Brain pericyte (primary cell): ENCODE data around the gene MAN1B1.

ENCODE experiments used
- DNase-seq: peaks from one replicate; pipeline ENCODE4 v3.0.0-alpha.2; 2012; ENCODE audit warnings: low read depth, low spot score

Gene MAN1B1

DNA sequence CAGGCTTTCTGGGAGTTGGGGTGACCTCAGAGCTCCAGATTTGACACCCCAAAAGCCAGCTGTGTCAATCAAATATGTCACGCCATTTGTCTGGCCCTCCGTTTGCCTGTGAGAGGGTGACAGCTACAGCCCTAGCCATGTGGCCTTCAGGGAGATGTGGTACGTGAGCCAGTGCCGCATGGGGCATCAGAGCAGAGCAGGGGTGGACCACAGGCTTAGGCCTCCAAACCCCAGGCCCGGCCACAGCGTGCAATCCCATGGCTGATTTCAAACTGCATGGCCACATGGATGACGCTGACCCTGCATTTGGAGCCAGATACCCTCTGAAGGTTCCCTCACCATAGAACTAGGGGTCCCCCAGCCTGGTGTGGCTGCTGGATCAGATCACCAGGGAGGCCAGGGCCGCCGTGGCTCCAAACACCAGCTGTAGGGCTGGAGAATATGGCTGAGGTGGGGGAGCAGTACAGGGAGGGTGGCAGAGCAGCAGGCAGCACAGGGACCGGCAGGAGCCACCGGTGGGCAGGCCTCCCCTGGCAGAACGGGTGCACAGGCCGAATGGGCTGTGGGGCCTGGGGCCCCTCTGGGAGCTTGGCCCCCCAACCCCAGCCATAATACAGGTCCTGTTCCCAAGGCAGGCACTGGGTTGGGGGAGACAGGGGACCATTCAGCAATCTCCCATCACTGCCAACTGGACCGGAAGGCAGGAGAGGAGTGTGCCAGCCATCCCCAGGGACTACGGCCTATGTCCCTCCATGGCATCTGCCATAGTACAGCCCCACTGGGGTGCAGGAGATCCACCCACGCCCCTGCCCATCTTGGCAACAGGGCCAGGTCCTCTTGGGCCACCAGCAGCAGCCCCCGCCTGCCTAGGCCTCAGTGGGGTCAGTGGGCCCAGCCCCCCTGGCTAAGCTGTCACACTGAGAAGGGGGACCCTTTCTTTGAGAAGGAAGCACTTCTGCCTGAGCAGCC is 18.0 kb upstream of the MAN1B1 start:
- DNase-seq: no peak

DNA sequence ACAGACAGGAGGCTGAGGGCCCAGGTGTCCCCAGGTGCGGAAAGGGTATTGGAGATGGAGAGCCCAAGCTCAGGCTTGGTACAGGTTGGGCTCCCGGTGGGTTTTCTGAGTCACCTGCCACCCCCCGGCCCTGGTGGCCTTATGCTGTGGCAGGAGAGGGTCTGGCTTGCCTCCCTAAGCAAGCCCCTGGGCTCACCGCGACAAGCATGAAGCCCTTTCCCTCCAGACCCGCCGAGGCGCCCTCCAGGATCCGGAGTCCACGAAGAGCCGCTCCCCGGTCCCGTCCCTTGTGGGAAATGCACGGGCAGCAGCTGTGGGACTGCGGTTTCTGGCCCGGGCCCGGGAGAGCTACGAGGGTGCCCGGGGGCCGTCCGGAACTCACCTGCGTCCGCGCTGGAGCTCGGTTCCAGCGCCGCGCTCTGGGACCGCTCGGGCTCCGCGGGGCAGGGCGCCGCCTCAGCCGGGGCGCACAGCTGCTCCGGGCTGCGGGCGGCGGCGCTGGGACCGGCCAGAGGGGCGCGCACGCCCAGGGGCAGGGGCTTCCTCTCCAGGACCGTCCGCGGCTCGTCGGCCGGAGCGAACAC is 17.2 kb upstream of the MAN1B1 start:
- DNase-seq: no peak

DNA sequence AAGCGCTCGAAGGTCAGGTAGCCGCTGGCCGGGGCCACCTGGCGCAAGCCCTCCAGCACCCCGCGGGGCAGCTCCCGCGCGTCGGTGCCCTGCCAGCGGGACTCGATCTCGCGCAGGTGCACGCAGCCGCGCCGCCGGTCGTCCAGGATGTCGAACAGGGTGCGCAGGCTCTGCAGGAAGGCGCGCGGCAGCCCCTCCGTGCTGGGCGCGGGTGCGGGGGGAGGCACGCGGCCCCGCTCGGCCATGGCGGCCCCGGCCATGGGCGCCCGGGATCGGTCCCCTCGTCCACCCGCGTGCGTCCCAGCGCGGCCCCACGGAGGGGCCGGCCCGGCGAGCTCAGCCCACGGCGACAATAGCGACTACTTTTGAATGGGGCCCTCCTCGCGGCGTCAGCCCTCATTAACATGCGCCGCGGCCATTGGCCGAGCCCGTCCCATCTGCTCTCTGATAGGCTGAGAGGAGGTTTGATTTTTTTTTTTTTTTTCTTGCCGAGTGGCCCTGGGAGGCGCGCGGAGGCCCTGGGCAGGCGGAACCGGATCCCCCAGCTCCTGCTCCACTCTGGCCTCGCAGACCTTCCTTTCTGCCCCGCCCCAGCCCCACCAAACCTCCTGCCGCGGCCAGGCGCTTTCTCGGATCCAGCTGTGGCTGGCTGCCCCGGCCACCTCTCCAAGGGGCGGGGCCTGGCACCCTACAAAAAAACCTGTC is 16.4 kb upstream of the MAN1B1 start, which contains the start of gene SAPCD2:
Gene SAPCD2 (minus strand): TSS at position 357 of the 705 bp plus-strand sequence. CDS start 97 bp downstream, at position 260.
- DNase-seq: no peak

DNA sequence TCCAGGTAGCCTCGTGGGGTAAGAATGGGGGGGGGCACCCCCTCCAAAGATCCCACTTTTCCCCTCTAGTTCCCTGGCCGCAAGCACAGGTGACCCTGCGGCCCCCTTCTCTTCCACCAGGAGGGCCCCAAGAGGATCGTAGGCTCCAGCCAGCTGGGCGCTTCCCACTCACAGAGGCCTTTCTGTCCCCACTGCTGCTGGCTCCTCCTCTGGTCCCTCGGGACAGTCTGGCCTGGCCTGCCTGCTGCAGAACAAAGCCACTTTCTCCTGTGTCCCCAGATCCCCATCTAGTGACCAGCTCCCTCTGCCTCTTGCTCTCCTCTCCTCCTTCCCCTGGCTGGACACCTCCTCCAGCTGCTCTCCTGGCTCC is 15.9 kb upstream of the MAN1B1 start:
- no peak for DNase-seq

DNA sequence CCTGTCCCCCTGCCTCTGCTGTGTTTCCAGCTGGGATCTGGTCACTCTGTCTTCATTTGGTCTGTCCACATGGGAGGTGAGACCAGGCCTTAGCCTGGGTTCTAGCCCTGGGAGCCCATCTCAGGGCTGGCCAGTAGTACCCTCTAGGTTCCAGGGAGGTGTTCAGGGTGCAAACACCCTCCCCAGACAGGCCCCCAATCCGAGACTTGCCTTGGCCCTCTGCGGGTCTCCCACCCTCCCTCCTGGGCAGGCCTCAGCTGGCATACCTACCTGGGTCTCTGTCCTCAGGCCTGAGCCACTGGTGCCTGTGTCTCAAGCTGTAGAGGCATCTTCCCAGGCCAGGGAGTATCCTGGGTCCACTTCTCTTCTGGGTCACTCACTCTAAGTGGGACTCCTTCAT is 15.5 kb upstream of the MAN1B1 start:
- DNase-seq: no peak

DNA sequence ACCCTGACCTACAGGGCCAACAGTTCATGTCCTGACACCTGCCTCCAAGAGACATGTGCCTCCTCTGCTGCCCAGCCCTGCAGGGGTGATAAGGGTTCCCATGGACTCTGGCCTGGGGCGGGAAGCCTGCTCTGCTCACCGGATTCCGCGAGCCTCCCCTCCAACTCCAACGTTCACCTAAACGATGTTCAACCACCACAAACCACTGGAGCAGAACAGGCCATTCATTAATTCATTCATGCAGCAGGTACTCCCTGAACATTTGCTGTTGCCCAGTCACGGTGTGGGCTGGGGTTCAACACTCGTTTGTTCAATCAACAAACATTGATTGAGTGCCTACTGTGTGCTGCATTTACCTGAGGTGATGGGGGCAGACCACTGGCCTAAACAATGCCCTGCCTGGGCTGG is 12.8 kb upstream of the MAN1B1 start:
- no peak for DNase-seq

DNA sequence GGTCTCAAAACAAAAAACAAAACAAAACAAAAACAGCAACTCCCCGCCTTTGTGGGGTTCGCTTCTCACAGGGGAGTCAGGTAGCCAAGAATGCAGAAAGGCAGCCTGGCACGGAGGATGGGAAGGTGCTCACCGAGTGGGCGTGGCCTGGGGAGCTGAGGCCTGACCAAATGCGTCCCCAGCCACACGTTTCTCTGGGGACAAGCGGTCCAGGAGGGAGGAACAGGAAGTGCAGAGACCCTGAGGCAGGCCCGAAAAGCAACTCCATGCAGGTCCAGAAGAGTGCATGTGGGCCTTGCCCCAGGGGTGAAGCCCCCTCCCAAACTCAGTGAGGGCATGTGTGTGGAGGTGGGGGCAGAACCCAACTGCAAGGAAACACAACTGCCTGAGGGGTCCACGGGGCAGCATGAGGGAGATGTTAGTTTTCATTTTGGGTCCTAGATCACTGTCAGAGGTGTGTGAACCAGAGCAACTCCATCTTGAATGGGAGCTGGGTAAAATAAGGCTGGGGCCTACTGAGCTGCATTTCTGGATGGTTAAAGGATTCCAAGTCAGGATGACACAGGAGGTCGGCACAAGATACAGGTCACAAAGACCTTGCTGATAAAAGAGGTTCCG is 12.0 kb upstream of the MAN1B1 start:
- no peak for DNase-seq

DNA sequence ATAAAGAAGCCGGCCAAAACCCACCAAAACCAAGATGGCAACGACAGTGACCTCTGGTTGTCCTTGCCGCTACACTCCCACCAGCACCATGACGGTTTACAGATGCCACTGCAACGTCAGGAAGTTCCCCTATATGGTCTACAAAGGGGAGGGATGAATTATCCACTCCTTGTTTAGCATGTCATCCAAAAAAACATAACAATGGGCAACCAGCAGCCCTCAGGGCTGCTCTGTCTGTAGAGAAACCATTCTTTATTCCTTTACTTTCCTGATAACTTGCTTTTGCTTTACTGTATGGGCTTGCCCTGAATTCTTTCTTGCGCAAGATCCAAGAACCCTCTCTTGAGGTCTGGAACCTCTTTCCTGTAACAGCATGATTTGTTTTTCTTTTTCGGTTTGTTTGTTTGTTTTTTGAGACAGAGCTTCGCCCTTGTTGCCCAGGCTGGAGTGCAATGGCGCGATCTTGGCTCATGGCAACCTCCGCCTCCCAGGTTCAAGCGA is 11.5 kb upstream of the MAN1B1 start:
- DNase-seq: no peak

DNA sequence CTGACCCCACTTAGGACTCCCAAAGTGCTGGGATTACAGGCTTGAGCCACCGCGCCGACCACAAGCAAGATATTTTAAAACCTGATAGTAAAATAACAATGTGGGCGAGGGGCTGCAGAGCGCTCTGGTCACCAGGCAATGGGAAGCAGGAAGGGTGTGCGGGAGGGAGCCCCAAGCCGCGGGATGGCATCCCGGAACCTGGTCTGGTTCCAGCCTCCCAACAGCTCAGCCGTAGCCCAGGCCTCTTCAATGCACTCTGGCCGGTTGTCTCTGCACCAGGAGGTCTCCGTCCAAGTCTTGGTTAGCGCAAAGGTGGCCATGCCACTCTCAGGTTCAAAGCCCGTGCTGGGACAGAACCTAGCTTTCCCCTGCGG is 10.2 kb upstream of the MAN1B1 start:
- DNase-seq: no peak

DNA sequence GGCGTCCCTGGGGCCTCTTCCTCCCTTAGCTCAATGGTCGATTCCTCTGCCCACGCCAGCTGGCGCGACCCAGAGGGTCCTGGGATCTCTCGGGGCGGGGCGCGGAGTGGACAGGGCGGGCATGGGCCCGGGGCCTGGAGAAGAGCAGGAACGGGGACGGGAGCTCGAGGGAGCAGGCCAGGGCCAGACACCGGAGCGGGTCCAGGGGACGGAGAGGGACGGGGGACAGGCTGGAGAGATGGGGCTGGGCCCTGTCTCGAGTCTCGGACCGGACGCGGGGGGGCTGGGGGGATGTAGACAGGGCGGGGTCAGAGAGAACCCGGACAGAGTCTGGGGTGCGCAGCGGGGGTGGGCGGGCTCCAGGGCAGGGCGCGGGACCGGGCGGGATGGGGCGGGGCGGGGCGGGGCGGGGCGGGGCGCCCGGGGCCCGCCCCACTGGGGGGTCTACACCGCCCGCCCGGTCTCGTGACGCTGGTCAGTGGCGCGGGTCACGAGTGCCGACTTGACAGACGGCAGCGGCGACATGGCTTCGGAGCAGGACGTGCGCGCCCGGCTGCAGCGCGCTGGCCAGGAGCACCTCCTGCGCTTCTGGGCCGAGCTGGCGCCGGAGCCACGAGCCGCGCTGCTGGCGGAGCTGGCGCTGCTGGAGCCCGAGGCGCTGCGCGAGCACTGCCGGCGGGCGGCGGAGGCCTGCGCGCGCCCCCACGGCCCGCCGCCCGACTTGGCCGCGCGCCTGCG is 9.6 kb upstream of the MAN1B1 start, which contains the start of gene UAP1L1:
Gene UAP1L1 (plus strand): TSS at position 508 of the 738 bp plus-strand sequence. CDS start 16 bp downstream, at position 524.
- no peak for DNase-seq

DNA sequence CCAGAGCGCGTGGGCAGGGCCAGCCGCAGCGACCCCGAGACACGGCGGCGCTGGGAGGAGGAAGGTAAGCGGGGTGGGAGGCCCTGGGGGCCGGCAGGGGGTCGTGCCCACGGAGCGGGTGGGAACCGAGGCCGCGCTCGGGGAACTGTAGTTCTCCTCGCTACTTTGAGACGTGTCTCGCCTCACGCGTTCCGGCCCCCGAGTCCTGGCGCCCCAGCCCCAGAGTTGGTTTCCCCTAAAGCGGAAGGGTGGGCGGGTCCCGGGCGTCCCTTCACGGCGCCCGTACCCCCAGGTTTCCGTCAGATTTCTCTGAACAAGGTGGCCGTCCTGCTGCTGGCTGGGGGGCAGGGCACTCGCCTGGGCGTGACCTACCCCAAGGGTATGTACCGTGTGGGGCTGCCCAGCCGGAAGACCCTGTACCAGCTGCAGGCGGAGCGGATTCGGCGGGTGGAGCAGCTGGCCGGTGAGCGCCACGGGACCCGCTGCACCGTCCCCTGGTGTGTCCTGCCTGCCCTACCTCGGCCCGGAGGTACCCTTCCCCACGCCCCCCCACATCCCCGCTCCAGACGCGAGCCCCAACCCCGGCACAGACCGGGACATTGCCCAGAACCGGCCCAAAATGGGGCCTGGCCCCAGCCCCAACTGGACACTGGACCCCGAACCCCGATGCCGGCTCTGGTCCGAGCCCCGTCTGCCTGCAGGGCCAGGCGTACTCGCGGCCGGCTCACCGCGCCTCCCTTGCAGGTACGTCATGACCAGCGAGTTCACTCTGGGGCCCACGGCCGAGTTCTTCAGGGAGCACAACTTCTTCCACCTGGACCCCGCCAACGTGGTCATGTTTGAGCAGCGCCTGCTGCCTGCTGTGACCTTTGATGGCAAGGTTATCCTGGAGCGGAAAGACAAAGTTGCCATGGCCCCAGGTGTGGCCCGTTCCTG is 8.8 kb upstream of the MAN1B1 start:
- DNase-seq: no peak

DNA sequence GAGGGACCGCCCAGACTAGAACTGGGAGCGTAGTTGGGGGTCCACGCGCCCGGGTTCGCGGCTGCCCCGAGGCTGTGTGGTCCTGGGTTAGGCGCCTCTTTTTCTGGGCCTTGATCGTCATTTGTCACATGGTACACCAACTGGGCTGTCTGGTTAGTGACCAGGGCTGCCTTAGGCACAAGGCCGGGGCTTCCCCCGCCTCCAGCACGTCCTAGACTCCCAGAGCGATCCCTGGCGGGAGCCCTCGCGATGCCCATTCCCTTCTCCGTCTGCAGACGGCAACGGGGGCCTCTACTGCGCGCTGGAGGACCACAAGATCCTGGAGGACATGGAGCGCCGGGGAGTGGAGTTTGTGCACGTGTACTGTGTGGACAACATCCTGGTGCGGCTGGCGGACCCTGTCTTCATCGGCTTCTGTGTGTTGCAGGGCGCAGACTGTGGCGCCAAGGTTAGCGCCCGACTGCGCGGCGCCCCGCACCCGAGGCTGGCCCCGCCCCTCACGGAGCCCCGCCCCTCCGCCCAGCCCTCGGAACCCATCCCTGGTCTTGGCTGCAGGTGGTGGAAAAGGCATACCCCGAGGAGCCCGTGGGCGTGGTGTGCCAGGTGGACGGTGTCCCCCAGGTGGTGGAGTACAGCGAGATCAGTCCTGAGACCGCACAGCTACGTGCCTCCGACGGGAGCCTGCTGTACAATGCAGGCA is 7.9 kb upstream of the MAN1B1 start:
- DNase-seq: no peak

DNA sequence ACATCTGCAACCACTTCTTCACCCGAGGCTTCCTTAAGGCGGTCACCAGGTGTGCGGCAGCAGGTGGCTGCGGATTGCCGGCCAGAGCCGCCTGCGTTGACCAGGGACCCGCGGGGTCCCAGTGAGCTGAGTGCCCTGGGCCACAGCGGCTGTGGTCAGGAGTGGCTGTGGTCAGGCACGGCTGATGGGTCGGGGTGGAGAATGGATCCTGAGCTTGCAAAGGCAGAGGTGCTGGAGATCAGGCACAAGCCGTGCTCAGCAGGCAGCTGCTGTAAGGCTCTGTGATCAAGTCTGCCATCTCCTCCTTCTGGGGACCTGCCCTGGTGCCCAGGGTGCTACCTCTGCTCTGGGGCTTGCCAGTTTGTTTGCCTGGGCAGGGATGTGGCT is 7.4 kb upstream of the MAN1B1 start:
- no peak for DNase-seq

DNA sequence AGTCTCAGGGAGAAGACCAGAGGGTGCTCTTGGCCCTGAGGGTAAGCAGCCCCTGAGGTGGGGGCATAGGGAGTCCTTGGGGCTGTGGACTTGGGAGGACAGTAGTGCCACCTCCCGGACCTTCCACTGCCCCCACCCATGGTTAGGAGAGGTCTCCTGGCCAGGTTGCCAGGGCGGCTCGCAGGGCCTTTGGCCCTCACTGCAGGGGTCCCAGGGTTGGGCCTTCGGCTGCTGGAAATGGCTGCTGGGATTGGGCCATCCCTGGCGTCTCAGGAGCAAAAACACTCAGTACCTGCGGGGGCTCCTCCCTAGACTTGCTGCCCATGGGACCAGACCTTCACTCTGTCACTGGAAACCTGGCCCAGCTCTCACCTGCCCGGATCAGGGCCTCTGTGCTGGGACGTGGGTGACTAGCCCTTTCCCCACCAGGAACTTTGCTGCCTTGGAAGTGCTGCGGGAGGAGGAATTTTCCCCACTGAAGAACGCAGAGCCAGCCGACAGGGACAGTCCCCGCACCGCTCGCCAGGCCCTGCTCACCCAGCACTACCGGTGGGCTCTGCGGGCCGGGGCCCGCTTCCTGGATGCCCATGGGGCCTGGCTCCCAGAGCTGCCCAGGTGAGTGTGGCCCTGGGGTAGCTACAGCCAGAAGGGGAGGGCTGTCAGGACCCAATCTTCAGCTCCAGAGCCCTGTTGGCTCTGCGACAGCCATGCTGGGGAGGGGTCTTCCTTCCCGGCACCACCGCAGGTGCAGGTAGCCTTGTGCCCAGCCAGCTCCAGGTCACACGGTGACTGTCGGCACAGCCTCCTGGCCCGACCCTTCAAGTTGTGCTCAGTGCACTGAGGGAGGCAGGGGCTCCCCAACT is 6.3 kb upstream of the MAN1B1 start:
- DNase-seq: no peak

DNA sequence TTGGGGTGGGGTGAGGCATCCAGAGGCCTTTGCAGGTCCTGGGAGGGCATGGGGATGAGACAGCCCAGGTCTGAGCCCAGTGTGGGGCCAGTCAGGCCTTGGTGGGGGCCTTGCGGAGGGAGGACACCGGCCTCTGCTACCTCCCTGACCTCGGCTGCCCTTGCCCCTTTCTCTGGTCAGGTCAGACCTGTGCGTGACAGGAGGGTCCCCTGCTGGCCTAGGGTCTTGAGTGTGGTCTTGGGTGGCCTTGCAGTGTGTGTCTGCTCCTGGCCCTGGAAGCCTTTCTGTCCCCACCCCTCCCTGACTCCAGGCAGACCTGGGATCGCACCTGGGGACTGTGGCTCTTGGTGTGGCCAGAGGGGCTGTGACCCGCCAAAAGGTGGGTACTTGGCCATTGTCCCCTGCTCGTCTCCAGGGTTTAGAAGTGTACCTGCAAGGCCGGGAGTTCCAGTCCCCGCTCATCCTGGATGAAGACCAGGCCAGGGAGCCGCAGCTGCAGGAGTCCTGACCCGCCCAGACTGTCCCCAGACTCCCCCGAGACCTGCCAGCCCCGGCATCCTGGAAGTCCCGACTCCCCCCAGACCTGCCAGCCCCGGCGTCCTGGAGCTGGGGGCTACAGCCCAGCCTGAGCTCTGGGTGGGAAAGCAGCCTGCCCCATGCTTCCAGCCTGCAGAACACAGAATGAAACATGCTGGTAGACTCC is 4.4 kb upstream of the MAN1B1 start:
- no peak for DNase-seq

DNA sequence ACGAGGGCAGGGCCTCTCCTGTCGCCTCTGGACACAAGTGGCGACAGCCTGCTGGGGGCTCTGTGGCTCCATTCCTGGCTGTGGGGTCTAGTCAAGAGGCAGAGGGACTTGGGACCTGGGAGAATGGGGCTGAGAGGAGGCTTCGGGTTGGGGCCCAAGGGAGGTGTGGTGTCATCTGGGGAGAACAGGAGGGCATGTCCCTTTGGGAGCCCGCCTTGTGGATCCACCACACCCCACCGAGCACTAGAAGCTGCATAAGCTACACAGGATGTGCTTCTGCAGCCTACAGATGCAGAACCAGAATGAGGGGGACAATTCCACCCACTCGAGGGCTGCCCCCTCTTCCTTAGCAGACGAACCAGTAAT is 3.9 kb upstream of the MAN1B1 start:
- no peak for DNase-seq

DNA sequence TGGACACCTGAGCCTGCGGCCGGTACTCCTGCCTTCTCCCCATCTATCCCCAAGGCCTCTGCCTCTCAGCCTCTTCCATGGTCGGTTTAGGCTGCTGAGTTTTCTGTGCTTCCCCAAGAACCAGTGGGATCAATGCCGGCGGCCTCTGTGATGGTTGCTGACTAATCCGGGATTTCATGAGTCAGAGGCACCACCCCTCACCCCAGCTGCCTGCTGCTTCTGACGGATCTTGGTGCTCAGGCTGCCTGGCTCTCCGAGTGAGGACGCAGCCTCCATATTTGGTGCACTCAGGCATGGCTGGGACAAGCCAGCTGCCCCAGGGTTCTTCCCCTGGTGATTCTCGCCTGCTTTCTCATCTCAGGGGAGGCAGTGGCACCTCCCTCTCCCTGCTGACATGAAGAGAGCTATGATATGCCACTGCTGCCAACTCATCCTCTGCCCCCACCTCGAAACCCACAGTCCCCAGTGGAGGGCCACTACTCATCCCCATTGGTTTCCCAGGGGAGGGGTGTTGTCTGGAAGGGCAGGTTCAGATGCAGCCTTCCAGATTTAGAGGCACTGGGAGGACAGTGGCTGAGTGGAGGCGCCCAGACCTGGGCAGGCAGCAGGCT is 3.3 kb upstream of the MAN1B1 start:
- peak; percentile 76 for DNase-seq
